GM19238 (cell line): ENCODE measurements around the gene NOXO1.
"Not testable (repeated sequence)": the region's sequence is repeated elsewhere in the genome, so short reads cannot be mapped to it uniquely, and the experiment has no call there.

Experiments
- DNase-seq: peaks from one replicate; pipeline ENCODE4 v3.0.0; 2011; ENCODE audit warnings: low spot score; ENCODE audit not compliant: insufficient read length

NOXO1 gene

DNA sequence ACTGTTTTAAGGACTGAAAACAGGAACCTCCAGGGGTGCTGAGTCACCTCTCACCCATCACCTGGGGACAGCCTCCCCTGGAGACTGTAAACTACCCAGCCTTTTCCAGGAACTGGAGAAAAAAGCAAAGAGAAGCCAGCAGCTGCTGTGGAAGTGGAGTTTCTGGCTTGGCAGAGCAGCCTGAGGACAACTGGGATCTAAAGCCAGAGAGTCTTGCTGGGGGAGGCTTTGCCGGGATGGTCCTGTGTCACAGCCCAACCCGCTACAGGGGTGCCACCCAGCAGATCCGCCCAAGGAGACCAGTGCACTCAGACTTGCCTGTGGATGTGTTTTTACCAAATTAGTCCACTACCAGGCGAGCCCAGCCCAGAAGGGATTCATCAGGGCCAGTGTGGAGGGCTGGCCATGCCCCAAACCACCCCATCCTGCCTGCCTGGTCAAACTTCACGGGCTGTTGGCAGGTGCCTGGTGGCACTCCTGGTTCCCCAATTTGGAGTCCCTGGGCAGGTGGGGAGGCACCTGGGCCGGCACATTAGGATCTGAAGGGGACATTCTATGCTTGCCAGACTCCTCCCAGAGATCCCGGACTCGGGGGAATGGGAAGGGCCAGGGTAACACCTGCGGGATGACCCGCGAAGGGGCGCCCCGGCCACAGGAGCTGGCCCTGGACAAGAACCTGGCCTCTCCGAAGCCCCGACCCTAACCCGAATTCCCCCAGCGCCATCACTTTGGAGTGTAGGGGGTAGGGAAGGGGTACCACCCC is 39.0 kb downstream of the NOXO1 start:
- DNase-seq, result no peak

DNA sequence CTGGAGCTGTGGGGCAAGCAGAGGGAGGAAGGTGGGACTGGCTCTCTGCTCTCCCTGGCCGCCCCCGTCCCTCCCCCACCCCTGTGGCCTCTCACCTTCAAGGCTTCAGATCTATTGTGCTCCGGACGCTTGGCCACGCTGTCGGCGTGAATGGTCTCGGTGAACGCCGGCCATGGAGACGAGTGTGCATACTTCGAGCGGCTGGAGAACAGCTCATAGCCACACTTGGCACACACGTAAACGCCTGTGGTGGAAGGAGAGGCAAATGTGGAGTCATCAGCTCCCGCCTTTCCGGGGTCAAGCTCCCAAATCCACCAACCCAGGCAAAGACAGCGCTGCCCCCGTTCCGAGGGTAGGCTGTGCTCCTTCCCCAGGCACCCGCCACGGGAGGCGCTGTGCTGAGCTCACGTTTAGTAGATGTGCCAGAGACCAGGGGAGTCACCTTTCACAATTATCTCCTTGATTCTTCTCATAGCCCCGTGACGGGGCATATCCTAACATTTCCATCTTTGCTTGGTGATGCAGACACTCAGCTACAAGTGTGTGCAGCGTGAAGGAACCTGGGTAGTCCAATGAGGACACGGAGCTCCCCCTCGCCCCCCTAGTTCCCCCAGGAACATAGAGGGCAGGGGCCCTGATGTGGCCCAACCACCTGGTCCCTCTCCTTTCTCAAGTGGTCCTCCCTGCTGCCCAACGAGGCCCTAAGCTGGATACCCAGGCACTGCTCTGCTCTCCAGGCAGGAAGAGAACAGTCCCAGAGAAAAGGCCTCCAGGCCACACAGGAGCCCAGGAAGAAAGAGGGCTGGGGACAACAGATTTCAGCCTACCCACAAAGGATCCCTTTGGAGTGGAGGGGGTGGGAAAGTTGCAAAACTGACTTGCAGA is 39.9 kb downstream of the NOXO1 start:
- no peak for DNase-seq

DNA sequence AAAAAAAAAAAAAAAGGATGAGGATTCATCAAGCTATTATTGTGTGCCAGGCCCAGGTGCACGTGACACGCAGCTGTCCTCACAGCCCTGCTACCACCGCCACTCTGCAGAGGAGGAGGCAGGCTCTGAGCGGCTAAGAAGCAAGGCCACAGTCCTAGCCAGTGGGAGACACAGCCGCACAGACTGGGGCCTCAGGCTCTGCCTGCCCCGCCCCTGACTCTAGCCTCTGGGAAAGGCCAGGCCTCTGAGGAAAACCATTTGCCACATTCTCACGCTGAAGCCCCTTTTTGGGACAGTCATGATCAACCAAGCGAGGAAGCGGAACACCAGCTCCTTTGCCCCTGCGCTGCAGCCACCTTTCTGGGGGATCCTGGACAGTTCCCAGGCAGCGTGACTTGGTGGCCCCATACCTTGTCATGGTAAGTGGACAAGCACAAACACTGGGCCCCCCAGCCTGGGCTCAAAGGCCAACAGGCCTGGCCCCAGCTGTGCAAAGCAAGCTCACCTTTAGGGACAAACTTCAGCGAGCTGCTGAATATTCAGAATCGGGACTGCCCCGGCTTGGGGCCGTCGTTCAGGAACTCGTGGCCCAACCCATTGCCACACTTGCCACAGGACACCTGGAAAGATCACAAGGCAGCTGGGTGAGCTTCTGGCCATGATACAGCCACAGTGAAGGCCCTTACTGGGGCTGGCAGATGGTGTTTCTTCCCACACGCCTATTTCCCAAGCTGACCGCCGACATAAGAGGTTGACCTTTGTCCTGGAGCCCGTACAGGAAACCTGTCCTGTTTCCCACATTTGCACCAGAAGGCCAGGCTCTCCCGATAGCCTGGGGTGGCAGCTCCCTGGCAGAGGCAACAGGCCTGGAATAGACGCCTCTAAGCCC is 40.8 kb downstream of the NOXO1 start:
- no peak for DNase-seq

DNA sequence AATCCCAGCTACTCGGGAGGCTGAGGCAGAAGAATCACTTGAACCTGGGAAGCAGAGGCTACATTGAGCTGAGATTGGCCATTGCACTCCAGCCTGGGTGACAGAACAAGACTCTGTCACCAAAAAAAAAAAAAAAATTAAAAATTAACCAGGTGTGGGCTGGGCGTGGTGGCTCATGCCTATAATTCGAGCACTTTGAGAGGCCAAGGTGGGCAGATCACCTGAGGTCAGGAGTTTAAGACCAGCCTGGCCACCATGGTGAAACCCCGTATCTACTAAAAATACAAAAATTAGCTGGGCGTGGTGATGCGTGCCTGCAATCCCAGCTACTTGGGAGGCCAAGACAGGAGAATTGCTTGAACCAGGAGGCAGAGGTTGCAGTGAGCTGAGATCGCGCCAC is 41.4 kb downstream of the NOXO1 start:
- not testable (repeated sequence) for DNase-seq

DNA sequence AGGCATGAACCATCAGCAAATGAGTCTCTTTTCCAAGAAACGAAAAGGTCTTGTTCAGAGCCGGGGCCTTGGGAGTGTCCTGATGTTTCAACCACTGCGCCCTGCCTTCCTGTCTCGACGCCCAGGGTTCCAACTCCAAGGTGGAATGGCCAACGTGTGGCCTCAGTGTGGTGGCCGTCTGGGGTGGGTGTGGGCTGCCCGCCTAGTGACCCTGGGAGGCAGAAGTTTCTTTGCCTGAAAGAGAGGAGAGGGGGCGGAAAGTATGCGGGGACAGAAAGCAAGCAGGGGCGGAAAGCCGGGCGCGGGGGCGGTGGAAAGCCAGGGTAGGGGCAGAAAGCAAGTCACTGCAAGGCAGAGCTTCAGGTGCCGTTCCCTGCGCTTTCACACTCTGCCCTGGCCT is 42.4 kb downstream of the NOXO1 start:
- no peak for DNase-seq

DNA sequence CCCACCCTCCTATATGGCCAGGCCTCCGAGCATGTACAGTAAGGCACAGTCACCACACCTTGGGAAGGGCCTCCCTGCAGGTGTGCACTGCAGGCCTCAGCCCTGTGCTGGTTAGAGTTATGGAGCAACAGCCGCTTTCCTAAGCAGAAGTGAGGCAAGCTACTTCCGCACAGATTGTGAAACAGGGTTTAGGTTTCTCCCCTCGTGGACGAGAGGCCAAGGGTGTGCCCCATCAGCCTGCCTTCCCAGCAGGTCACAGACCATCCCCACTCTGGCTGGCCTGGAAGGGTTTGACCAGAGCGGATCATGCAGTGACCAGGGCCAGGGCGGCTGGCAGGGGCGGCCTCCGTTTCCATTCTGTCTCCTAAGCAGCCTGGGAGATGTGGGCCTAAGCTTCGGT is 43.0 kb downstream of the NOXO1 start:
- DNase-seq, result no peak

DNA sequence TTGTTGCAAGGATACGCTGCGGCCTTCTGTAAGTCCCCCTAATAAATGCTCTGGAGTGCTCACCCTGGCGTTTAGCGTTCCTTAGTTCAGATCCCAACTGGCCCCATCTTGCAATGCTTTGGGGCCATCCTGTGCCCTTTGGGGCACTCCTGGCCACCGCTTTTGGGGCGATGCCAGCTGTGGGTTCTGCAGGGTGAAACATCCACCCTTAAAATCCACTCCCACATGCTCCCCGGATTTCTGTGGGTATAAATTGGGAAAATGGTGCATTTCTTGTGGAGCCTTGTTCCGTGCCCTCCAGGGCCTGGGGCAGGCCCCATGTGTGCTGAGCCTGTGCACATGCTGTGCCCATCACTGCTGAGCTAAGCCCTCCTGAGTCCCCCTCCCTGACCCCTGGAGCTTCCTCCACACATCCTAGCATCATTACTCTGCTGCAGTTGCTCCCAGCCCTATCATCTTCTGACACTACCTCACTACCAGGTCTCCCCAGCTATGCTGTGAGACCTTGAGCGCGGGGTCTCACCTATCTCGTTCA is 44.3 kb downstream of the NOXO1 start:
- no peak for DNase-seq

DNA sequence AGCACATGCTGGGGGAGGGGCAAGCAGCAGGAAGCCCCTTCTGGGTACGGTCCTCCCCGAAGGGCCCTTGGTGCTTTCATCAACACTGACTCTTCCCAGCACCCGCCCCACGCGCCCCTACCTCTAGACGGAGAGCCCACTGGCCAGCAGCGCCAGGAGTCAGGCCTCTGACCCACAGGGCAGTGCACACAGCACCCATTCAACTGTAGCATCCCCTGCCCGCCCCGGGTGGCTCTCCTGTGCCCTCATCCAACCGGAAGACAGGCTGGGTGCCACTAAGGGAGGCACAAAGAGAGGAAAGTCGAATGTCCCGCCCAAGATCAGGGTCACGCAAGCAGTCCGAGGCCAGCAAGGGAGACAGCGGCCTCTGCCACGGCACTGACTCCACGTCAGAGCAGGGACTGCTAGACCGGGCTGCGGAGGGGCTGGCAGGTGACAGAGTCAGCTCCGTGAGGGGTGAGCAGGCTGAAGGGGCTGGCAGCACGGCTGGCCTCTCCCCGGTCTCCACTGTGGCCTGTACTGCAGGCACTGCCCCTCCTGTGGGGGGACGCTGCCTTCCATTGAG is 48.1 kb downstream of the NOXO1 start:
- no peak for DNase-seq

DNA sequence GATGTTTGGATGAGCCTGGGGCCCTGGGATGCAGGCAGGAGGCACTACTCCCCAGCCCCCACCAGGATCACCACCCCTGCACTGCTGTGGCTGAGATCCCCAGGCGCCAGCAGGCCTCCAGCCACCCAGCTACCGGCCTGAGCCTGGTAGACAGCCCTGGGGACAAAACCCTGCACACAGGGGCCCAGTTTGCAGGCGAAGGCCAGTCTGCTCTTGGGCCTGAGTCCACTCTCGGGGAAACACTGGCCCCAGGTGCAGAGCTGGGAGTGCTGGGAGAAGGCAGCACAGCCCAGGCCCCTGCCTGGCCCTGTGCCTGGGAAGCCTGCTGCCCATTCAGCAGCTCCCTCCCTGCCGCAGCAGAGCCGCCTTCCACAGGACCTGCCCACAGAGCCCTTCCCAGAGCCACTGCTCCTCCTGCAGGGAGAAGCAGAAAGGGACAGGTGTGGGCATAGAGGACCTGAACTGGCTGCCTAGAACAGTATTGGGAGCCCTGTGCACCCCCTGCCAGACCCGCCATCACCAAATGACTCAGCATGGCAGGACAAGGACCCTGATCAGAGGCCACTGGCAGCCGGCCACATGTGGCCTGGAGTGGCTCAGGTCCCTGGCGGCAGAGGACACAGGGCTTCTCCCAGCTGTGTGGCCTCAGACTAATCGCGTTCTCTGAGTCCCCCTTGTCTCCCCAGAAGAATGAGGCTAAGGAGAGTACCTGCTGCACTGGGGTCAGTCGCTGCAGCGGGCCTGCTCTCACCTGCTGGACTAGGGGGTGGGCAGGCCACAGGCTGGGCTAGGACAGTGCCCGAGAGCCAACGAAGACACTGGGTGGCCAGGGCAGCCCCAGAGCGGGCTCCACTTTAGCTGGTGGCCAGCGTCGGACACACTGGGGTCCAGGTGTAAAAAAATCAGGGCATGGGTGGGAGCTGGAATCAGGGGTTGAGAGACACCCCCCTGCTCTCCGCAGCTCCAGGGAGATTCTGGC is 48.9 kb downstream of the NOXO1 start:
- no peak for DNase-seq

DNA sequence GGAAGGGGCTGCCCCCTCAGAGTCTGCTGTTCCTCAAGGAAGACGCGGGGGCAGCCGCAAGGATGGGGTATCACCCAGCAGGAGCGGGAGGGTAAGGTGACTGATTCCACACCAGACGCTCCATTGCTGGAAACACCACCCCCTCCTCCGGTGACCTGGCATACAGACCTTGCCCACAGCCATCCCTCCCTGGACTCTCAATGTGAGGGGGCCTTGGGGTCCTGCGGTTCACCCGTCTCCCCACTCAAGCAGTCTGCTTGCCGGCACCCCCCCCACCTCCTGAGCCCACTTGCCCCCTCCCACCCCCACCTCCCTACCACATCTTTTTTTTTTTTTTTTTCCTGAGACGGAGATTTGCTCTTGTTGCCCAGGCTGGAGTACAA is 50.9 kb downstream of the NOXO1 start:
- no peak for DNase-seq

DNA sequence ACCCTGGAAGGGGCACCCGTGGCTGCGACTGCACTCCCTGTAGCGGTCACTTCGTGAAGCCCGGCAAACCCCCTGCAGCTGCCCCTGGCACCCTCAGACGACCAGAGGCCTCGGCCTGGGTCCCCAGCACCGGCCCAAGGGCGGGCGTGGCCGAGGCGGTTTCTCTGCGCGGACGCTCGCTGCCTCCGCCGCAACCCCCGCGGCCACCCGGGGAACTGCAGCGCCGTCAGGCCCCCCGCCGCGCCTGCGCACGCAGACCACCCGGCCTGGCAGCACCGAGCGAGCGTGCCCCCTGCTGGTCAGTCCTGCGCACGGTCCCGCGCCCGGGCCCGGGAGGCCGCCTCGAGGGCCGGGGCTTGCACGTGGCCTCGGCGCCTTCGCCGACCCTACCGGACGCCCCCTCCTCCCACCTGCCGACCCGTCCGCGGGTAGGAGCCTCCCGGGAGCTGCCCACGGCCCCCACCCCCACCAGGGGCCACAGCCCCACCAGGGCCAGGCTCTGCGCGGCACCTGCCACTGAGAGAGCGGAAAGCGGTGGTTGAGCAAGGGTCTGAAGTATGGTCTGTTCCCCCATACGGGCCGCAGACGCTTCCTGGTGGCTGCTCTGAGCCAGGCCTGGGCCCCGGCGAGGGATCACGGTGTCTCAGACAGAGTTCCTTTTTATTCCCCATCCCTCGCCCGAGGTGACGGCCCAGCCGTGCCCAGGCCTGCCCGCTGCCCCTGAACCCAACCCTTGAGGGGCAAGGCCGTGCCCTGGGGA is 51.5 kb downstream of the NOXO1 start:
- peak; percentile 97 for DNase-seq

DNA sequence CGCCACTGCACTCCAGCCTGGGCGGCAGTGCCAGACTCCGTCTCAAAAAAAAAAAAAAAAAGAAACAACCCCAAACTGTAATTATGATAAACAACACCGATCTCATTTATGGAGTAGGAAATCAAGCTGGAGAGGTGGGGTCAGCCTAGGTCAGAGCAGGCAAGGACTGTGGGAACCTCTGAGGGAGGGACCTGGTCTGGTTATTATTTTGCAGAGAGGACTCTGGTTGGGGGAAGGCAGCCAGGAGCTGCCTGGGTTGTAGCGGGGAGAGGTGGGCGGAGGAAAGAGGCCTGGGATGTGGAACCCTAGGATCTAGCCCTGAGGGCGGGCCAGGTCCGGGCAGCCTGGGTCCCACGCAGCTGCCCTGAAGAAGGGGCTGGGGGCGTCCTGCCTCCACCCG is 52.2 kb downstream of the NOXO1 start:
- DNase-seq, result no peak
